Measurements from ENCODE around the gene JOSD2. TPM values are rescaled to one million over a fixed set of nuclear protein-coding genes. Genes with fewer than 3 reads are reported as not detected.

JOSD2 gene
- 54.8 to 89.3 TPM (median 79.2 TPM) in 5 replicates for total RNA-seq (2022; extraction: Qiagen RNA extraction; ENCODE audit: low read depth)

GRCh38 chr19:50511069-50511822, at the start of gene JOSD2:
Gene JOSD2 (minus strand): TSS chr19:50511191. CDS start chr19:50510431, 760 bp downstream.

GRCh38 chr19:50513746-50514345, 2.9 kb upstream of the JOSD2 start, which contains the start of gene ASPDH:
Gene ASPDH (minus strand): TSS chr19:50513913. CDS start chr19:50513823, 90 bp downstream.

GRCh38 chr19:50476224-50476906, 34.6 kb downstream of the JOSD2 start, which contains the start of the genes EMC10 and GARIN5A:
Gene EMC10 (plus strand): TSS chr19:50476507. CDS start chr19:50476545, 38 bp downstream.
Gene GARIN5A (minus strand): TSS chr19:50476848. CDS start chr19:50476388, 460 bp downstream.

Other genes starting within 250 kb of the JOSD2 start
- 1.0 to 1.5 TPM (median 1.2 TPM) in 5 replicates for gene KCNC3, start 181.8 kb downstream of the JOSD2 start, total RNA-seq (2022; extraction: Qiagen RNA extraction; ENCODE audit: low read depth)
- gene NAPSA, start 145.6 kb downstream of the JOSD2 start, total RNA-seq (2022; extraction: Qiagen RNA extraction; ENCODE audit: low read depth): 0.71 to 1.3 TPM (median 0.94 TPM) in 5 replicates
- gene NR1H2, start 134.7 kb downstream of the JOSD2 start, total RNA-seq (2022; extraction: Qiagen RNA extraction; ENCODE audit: low read depth): 56.2 to 87.1 TPM (median 77.9 TPM) in 5 replicates
- 50.1 to 85.6 TPM (median 81.0 TPM) in 5 replicates for gene POLD1, start 126.8 kb downstream of the JOSD2 start, total RNA-seq (2022; extraction: Qiagen RNA extraction; ENCODE audit: low read depth)
- 0.11 to 0.52 TPM (median 0.23 TPM) in 4 of 5 replicates, not detected in the other for gene SPIB, start 92.3 kb downstream of the JOSD2 start, total RNA-seq (2022; extraction: Qiagen RNA extraction; ENCODE audit: low read depth)
- gene MYBPC2, start 78.3 kb downstream of the JOSD2 start, total RNA-seq (2022; extraction: Qiagen RNA extraction; ENCODE audit: low read depth): not detected in 5 replicates
- gene EMC10, start 34.7 kb downstream of the JOSD2 start, total RNA-seq (2022; extraction: Qiagen RNA extraction; ENCODE audit: low read depth): 102 to 160 TPM (median 147 TPM) in 5 replicates
- 1.8 to 2.2 TPM (median 1.9 TPM) in 5 replicates for gene GARIN5A, start 34.3 kb downstream of the JOSD2 start, total RNA-seq (2022; extraction: Qiagen RNA extraction; ENCODE audit: low read depth)
- gene ASPDH, start 2.7 kb upstream of the JOSD2 start, total RNA-seq (2022; extraction: Qiagen RNA extraction; ENCODE audit: low read depth): not detected in 5 replicates
- 0.34 to 0.69 TPM (median 0.47 TPM) in 5 replicates for gene LRRC4B, start 57.2 kb upstream of the JOSD2 start, total RNA-seq (2022; extraction: Qiagen RNA extraction; ENCODE audit: low read depth)
- gene SYT3, start 128.7 kb upstream of the JOSD2 start, total RNA-seq (2022; extraction: Qiagen RNA extraction; ENCODE audit: low read depth): 0.22 to 0.83 TPM (median 0.58 TPM) in 5 replicates
- gene C19orf81, start 138.3 kb upstream of the JOSD2 start, total RNA-seq (2022; extraction: Qiagen RNA extraction; ENCODE audit: low read depth): 7.1 to 13.3 TPM (median 9.7 TPM) in 5 replicates
- gene SHANK1, start 208.6 kb upstream of the JOSD2 start, total RNA-seq (2022; extraction: Qiagen RNA extraction; ENCODE audit: low read depth): 0.02 to 0.53 TPM (median 0.16 TPM) in 5 replicates
- gene CLEC11A, start 212.2 kb upstream of the JOSD2 start, total RNA-seq (2022; extraction: Qiagen RNA extraction; ENCODE audit: low read depth): 5.8 to 11.0 TPM (median 8.2 TPM) in 5 replicates